K562 (cell line): Measurements from ENCODE around the gene TRIM14. TPM values are rescaled to one million over a fixed set of nuclear protein-coding genes. Genes with fewer than 3 reads are reported as not detected.

Experiments used
- CREB3 ChIP-seq: fragments of 450-650 bp; conservative IDR thresholded peaks from 2 replicates; pipeline ENCODE4 v1.6.1; 2016; ENCODE audit warnings: missing genetic modification characterization, low read depth, mild to moderate bottlenecking, missing compliant biosample characterization, moderate library complexity
- EP300 ChIP-seq: IDR thresholded peaks from 2 replicates; pipeline ENCODE4 v1.6.1; 2012; ENCODE audit warnings: low read length, improper control_type of control experiment
- ESRRA ChIP-seq: fragments of 450-650 bp; IDR thresholded peaks from 2 replicates; pipeline ENCODE4 v1.6.1; 2014; ENCODE audit warnings: low read depth, mild to moderate bottlenecking, moderate library complexity, borderline replicate concordance
- FOSL1 ChIP-seq: fragments of 200-800 bp; sonication (Bioruptor generic); conservative IDR thresholded peaks from 2 replicates; pipeline ENCODE4 v1.6.1; 2016; ENCODE audit warnings: missing genetic modification characterization, missing compliant biosample characterization
- GABPB2 ChIP-seq: fragments of 250-450 bp; sonication (Bioruptor Pico); conservative IDR thresholded peaks from 2 replicates; pipeline ENCODE4 v1.5.1; 2021; ENCODE audit warnings: mild to moderate bottlenecking
- GTF2E2 ChIP-seq: fragments of 200-800 bp; sonication (Bioruptor generic); IDR thresholded peaks from 2 replicates; pipeline ENCODE4 v1.6.1; 2016; ENCODE audit warnings: missing genetic modification characterization, missing compliant biosample characterization
- GTF3C2 ChIP-seq: IDR thresholded peaks from 3 replicates; pipeline ENCODE4 v1.6.1; 2011; ENCODE audit warnings: borderline replicate concordance, mild to moderate bottlenecking, moderate library complexity; ENCODE audit not compliant: insufficient read length; ENCODE audit errors: extremely low read depth
- HDAC2 ChIP-seq: fragments of 450-650 bp; IDR thresholded peaks from 2 replicates; pipeline ENCODE4 v1.6.1; 2016; ENCODE audit warnings: mild to moderate bottlenecking
- ILF3 ChIP-seq: fragments of 450-650 bp; IDR thresholded peaks from 2 replicates; pipeline ENCODE4 v1.6.1; 2018; ENCODE audit warnings: antibody characterized with exemption, mild to moderate bottlenecking, moderate library complexity, borderline replicate concordance
- MAFF ChIP-seq: IDR thresholded peaks from 2 replicates; pipeline ENCODE4 v1.6.1; 2012; ENCODE audit warnings: low read length, improper control_type of control experiment
- NFE2 ChIP-seq: IDR thresholded peaks from 2 replicates; pipeline ENCODE4 v1.6.1; 2014; ENCODE audit warnings: antibody characterized with exemption, low read depth
- RB1 ChIP-seq: fragments of 450-650 bp; IDR thresholded peaks from 2 replicates; pipeline ENCODE4 v1.6.1; 2017; ENCODE audit warnings: low read depth, mild to moderate bottlenecking
- RBBP5 ChIP-seq: fragments of 200-600 bp; sonication (generic); IDR thresholded peaks from 2 replicates; pipeline ENCODE4 v1.6.1; 2012; ENCODE audit warnings: borderline replicate concordance, mild to moderate bottlenecking, low read length, control low read depth, inconsistent platforms; ENCODE audit not compliant: insufficient read depth, poor library complexity, severe bottlenecking
- RBFOX2 ChIP-seq: fragments of 200-400 bp; formaldehyde crosslinking; IDR thresholded peaks from 2 replicates; pipeline ENCODE4 v1.6.1; 2017; ENCODE audit warnings: low read depth, mild to moderate bottlenecking, low read length, moderate library complexity
- SUPT5H ChIP-seq: fragments of 450-650 bp; IDR thresholded peaks from 2 replicates; pipeline ENCODE4 v1.6.1; 2016
- TAF9B ChIP-seq: fragments of 450-650 bp; IDR thresholded peaks from 2 replicates; pipeline ENCODE4 v1.6.1; 2018; ENCODE audit warnings: mild to moderate bottlenecking; ENCODE audit not compliant: partially characterized antibody
- ZEB2 ChIP-seq: fragments of 450-650 bp; IDR thresholded peaks from 2 replicates; pipeline ENCODE4 v1.6.1; 2016
- ZFP1 ChIP-seq: fragments of 450-650 bp; formaldehyde crosslinking; IDR thresholded peaks from 2 replicates; pipeline ENCODE4 v1.4.0; 2020; ENCODE audit warnings: mild to moderate bottlenecking, mixed read lengths
- ZMIZ1 ChIP-seq, 2 experiments: fragments of 150-350 bp in 1 of 2; IDR thresholded peaks; 2 replicates each; pipeline ENCODE4 v1.6.1; 2012 to 2016; ENCODE audit warnings: low read depth in 2 of 2, low read length in 2 of 2, mild to moderate bottlenecking in 1 of 2, moderate library complexity in 1 of 2
- ZNF316 ChIP-seq: fragments of 450-650 bp; IDR thresholded peaks from 2 replicates; pipeline ENCODE4 v1.6.1; 2016
- polyA plus RNA-seq, 8 experiments: library from polyadenylated mRNA; depleted of rRNA in 4 of 8; stranded (reverse) in 5 of 8; unstranded in 3 of 8; fragments of >200 nt; fragmentation: Nextera tagmentation in 2 of 8; fragmentation: Illumina TruSeq in 1 of 8; extraction: Ambion mirVana in 2 of 8; extraction: Trizol in 1 of 8; gene quantifications; 2 replicates each; pipeline versions ENCODE4 v1.2.1 to v1.2.3, GENCODE V29; 2011 to 2014; ENCODE audit warnings: inconsistent platforms in 1 of 8, missing spikeins in 1 of 8
- total RNA-seq, 7 experiments: library from RNA; depleted of rRNA in 6 of 7; stranded (reverse); fragments of >200 nt in 6 of 7; fragmentation: Illumina TruSeq in 2 of 7; extraction: Trizol in 2 of 7; gene quantifications; 2 replicates each; pipeline versions ENCODE4 v1.2.1 to v1.2.3, GENCODE V29; 2011 to 2021; ENCODE audit warnings: low replicate concordance in 1 of 7

Gene TRIM14
- total and polyA plus RNA-seq, 9 of the 15 experiments (the other 6 are each of a cell fraction or from before 2014, with no cell fraction given), result 7.6 to 41.0 (median 17.9) TPM

- peak; percentile 58 for TF ChIP-seq CREB3 (tag)
- TF ChIP-seq ZMIZ1 (IDR thresholded peaks at IDR 0.05; ENCODE audit: low read depth in 2 of 2, low read length in 2 of 2), result 0 out of 4 replicates have a peak, but pooled peaks of 1 of the 2 experiments have one; percentile 49
- TF ChIP-seq RB1, result no peak
- no peak for TF ChIP-seq EP300
- TF ChIP-seq SUPT5H, result peak; percentile 91
- TF ChIP-seq GTF3C2, result no peak
- TF ChIP-seq GABPB2 (CRISPR knock-in tag), result no peak
- TF ChIP-seq GTF2E2 (tag), result peak; percentile 73
- TF ChIP-seq TAF9B, result peak; percentile 89
- peak; percentile 61 for TF ChIP-seq FOSL1
- TF ChIP-seq MAFF, result peak; percentile 20; the same call in 1 of the 2 replicates
- TF ChIP-seq ZFP1 (CRISPR knock-in tag), result no peak
- 0 out of 2 replicates have a peak, but pooled peaks have one; percentile 38 for TF ChIP-seq ZEB2
- TF ChIP-seq HDAC2, result no peak
- TF ChIP-seq ESRRA, result peak; percentile 99
- TF ChIP-seq NFE2, result 0 out of 2 replicates have a peak, but pooled peaks have one; percentile 53
- 0 out of 2 replicates have a peak, but pooled peaks have one; percentile 15 for TF ChIP-seq ILF3
- peak; percentile 43; the same call in 1 of the 2 replicates for TF ChIP-seq ZNF316
- no peak for TF ChIP-seq RBBP5
- TF ChIP-seq RBFOX2, result 0 out of 2 replicates have a peak, but pooled peaks have one; percentile 25
Observed at GRCh38 chr9:98045234-98046179, 73.5 kb downstream of the TRIM14 start (continued).
